ENCODE data around the gene TRDN. TPM values are rescaled to one million over a fixed set of nuclear protein-coding genes. Genes with fewer than 3 reads are reported as not detected.

The TRDN gene
- total RNA-seq, 1 donor from 2014 or later: not detected

GRCh38 chr6:123360359-123360758, 276.4 kb downstream of the TRDN start:
- TF ChIP-seq, protein P1, sequence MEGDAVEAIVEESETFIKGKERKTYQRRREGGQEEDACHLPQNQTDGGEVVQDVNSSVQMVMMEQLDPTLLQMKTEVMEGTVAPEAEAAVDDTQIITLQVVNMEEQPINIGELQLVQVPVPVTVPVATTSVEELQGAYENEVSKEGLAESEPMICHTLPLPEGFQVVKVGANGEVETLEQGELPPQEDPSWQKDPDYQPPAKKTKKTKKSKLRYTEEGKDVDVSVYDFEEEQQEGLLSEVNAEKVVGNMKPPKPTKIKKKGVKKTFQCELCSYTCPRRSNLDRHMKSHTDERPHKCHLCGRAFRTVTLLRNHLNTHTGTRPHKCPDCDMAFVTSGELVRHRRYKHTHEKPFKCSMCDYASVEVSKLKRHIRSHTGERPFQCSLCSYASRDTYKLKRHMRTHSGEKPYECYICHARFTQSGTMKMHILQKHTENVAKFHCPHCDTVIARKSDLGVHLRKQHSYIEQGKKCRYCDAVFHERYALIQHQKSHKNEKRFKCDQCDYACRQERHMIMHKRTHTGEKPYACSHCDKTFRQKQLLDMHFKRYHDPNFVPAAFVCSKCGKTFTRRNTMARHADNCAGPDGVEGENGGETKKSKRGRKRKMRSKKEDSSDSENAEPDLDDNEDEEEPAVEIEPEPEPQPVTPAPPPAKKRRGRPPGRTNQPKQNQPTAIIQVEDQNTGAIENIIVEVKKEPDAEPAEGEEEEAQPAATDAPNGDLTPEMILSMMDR (IDR thresholded peaks at IDR 0.05): no peak
- Histone ChIP-seq H3K9me3 (no peaks in the 10 kb centered on the region), H3K27me3 (no peaks in the 10 kb centered on the region), H3K4me1 (no peaks in the 10 kb centered on the region), H3K36me3 (no peaks in the 10 kb centered on the region), H3K27ac (no peak overlapping the region), H3K4me3 (no peak overlapping the region)
- intact Hi-C loops (cut with DNase I): no loop called here
- DNase-seq (ENCODE audit: low spot score in 2 of 2): no peak

- TF ChIP-seq, protein P1 (IDR thresholded peaks at IDR 0.05): no peak
- intact Hi-C loops (cut with DNase I): no loop called here
- no peaks in the 10 kb centered on the region for H3K4me1 ChIP-seq
- no peaks in the 10 kb centered on the region for H3K27me3 ChIP-seq
- no peak for DNase-seq (ENCODE audit: low spot score in 2 of 2)
- H3K4me3 ChIP-seq: no peak overlapping the region
- no peak overlapping the region for H3K27ac ChIP-seq
- no peaks in the 10 kb centered on the region for H3K36me3 ChIP-seq
- no peaks in the 10 kb centered on the region for H3K9me3 ChIP-seq
Observed at GRCh38 chr6:123352705-123353104, 284.0 kb downstream of the TRDN start.

GRCh38 chr6:123352279-123352678, 284.5 kb downstream of the TRDN start:
- DNase-seq (ENCODE audit: low spot score in 2 of 2): no peak

DNA sequence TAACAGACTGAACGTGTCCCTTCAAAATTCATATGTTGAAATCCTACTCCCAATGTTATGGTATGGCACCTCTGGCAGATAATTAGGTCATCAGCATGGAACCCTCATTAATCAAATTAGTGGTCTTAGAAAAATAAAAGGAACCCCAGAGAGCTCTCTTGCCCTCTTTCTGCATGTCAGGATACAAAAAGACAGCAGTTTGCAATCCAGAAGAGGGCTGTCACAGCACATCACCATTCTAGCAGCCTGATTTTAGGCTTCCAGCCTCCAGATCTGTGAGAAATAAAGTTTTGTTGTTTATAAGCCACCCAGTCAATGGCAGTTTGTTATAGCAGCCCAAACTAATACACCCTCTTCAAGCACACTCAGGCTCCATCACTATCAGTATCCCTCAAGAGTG, 292.9 kb downstream of the TRDN start:
- Histone ChIP-seq H3K36me3 (no peaks in the 10 kb centered on the region), H3K27me3 (no peaks in the 10 kb centered on the region), H3K27ac (no peak overlapping the region), H3K4me1 (no peaks in the 10 kb centered on the region), H3K4me3 (no peak overlapping the region), H3K9me3 (no peaks in the 10 kb centered on the region)
- DNase-seq (ENCODE audit: low spot score in 2 of 2): no peak
- TF ChIP-seq, protein P1 (IDR thresholded peaks at IDR 0.05): no peak
- intact Hi-C loops (cut with DNase I): no loop called here

More at GRCh38 chr6:123352279-123352678, 284.5 kb downstream of the TRDN start:
- no peak overlapping the region for H3K27ac ChIP-seq
- H3K4me3 ChIP-seq: no peak overlapping the region
- H3K9me3 ChIP-seq: no peaks in the 10 kb centered on the region
- H3K4me1 ChIP-seq: no peaks in the 10 kb centered on the region
- TF ChIP-seq, protein P1 (IDR thresholded peaks at IDR 0.05): no peak
- intact Hi-C loops (cut with DNase I): no loop called here
- no peaks in the 10 kb centered on the region for H3K36me3 ChIP-seq
- H3K27me3 ChIP-seq: no peaks in the 10 kb centered on the region

DNA sequence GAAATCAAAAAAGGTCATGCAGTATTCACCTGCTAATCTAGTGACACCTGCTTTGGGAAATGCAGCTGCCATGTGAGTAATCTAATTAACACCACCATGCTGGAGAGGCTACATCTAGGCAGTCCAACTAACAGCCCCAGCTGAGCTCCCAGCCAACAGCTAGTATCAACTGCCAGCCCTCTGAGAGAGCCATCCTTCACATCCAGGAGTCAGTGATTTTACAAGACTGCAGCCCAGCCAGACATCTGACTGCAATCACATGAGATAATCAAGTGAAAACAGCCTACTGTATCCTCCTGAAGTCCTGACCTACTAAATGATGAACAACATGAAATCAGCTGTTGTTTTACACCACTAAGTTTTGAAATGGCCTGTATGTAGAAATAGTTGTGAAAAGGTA, 298.4 kb downstream of the TRDN start:
- no peaks in the 10 kb centered on the region for H3K9me3 ChIP-seq
- H3K27me3 ChIP-seq: no peaks in the 10 kb centered on the region
- TF ChIP-seq, protein P1 (IDR thresholded peaks at IDR 0.05): no peak
- H3K4me3 ChIP-seq: no peak overlapping the region
- no peaks in the 10 kb centered on the region for H3K4me1 ChIP-seq
- intact Hi-C loops (cut with DNase I): no loop called here
- no peak overlapping the region for H3K27ac ChIP-seq
- no peak for DNase-seq (ENCODE audit: low spot score in 2 of 2)
- H3K36me3 ChIP-seq: no peaks in the 10 kb centered on the region

All from ascending aorta (tissue), 2 donors.